ENCODE data around the gene PAX5.

- TF ChIP-seq EP300 (conservative IDR thresholded peaks at IDR 0.05; ENCODE audit: poor library complexity, severe bottlenecking) (no peak), EZH2 (IDR thresholded peaks at IDR 0.05; ENCODE audit: borderline replicate concordance, insufficient read depth, low read length, poor library complexity, severe bottlenecking) (peak; percentile 82), CTCF (IDR thresholded peaks at IDR 0.05; ENCODE audit: poor library complexity, severe bottlenecking) (no peak), TAF1 (IDR thresholded peaks at IDR 0.05; ENCODE audit: low read depth) (no peak), REST (IDR thresholded peaks at IDR 0.05; ENCODE audit: borderline replicate concordance) (no peak), SMC3 (conservative IDR thresholded peaks at IDR 0.05; ENCODE audit: poor library complexity) (no peak), POLR2AphosphoS5 (IDR thresholded peaks at IDR 0.05) (no peak), RAD21 (conservative IDR thresholded peaks at IDR 0.05) (no peak)
Measured at GRCh38 chr9:36986468-36987408, 47.3 kb downstream of the PAX5 start.
